Measurements from ENCODE around the gene SNRPB.
"Not testable (repeated sequence)": the region's sequence is repeated elsewhere in the genome, so short reads cannot be mapped to it uniquely, and the experiment has no call there.

DNA sequence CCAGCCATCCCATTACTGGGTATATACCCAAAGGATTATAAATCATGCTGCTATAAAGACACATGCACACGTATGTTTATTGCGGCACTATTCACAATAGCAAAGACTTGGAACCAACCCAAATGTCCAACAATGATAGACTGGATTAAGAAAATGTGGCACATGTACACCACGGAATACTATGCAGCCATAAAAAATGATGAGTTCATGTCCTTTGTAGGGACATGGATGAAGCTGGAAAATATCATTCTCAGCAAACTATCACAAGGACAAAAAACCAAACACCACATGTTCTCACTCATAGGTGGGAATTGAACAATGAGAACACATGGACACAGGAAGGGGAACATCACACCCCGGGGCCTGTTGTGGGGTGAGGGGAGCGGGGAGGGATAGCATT lies 35.8 kb upstream of the SNRPB start:
- TF ChIP-seq, protein P1, sequence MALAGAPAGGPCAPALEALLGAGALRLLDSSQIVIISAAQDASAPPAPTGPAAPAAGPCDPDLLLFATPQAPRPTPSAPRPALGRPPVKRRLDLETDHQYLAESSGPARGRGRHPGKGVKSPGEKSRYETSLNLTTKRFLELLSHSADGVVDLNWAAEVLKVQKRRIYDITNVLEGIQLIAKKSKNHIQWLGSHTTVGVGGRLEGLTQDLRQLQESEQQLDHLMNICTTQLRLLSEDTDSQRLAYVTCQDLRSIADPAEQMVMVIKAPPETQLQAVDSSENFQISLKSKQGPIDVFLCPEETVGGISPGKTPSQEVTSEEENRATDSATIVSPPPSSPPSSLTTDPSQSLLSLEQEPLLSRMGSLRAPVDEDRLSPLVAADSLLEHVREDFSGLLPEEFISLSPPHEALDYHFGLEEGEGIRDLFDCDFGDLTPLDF (CRISPR knock-in tag; IDR thresholded peaks at IDR 0.05): not testable (repeated sequence)
- TF ChIP-seq ESRRA (CRISPR knock-in tag; IDR thresholded peaks at IDR 0.05; ENCODE audit: borderline replicate concordance); PREB (CRISPR knock-in tag; IDR thresholded peaks at IDR 0.05; ENCODE audit: borderline replicate concordance); ATF3 (CRISPR knock-in tag; conservative IDR thresholded peaks at IDR 0.05); HMGA2 (CRISPR knock-in tag; IDR thresholded peaks at IDR 0.05); OVOL2 (CRISPR knock-in tag; IDR thresholded peaks at IDR 0.05; ENCODE audit: borderline replicate concordance): not testable (repeated sequence)
- TF ChIP-seq, protein P2, sequence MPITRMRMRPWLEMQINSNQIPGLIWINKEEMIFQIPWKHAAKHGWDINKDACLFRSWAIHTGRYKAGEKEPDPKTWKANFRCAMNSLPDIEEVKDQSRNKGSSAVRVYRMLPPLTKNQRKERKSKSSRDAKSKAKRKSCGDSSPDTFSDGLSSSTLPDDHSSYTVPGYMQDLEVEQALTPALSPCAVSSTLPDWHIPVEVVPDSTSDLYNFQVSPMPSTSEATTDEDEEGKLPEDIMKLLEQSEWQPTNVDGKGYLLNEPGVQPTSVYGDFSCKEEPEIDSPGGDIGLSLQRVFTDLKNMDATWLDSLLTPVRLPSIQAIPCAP (CRISPR knock-in tag; IDR thresholded peaks at IDR 0.05): not testable (repeated sequence)
- TF ChIP-seq, protein P3, sequence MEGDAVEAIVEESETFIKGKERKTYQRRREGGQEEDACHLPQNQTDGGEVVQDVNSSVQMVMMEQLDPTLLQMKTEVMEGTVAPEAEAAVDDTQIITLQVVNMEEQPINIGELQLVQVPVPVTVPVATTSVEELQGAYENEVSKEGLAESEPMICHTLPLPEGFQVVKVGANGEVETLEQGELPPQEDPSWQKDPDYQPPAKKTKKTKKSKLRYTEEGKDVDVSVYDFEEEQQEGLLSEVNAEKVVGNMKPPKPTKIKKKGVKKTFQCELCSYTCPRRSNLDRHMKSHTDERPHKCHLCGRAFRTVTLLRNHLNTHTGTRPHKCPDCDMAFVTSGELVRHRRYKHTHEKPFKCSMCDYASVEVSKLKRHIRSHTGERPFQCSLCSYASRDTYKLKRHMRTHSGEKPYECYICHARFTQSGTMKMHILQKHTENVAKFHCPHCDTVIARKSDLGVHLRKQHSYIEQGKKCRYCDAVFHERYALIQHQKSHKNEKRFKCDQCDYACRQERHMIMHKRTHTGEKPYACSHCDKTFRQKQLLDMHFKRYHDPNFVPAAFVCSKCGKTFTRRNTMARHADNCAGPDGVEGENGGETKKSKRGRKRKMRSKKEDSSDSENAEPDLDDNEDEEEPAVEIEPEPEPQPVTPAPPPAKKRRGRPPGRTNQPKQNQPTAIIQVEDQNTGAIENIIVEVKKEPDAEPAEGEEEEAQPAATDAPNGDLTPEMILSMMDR (IDR thresholded peaks at IDR 0.05): not testable (repeated sequence)
- TF ChIP-seq, protein P4, sequence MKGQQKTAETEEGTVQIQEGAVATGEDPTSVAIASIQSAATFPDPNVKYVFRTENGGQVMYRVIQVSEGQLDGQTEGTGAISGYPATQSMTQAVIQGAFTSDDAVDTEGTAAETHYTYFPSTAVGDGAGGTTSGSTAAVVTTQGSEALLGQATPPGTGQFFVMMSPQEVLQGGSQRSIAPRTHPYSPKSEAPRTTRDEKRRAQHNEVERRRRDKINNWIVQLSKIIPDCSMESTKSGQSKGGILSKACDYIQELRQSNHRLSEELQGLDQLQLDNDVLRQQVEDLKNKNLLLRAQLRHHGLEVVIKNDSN (CRISPR knock-in tag; IDR thresholded peaks at IDR 0.05): not testable (repeated sequence)
- TF ChIP-seq, protein P5, sequence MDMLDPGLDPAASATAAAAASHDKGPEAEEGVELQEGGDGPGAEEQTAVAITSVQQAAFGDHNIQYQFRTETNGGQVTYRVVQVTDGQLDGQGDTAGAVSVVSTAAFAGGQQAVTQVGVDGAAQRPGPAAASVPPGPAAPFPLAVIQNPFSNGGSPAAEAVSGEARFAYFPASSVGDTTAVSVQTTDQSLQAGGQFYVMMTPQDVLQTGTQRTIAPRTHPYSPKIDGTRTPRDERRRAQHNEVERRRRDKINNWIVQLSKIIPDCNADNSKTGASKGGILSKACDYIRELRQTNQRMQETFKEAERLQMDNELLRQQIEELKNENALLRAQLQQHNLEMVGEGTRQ (CRISPR knock-in tag; IDR thresholded peaks at IDR 0.05): not testable (repeated sequence)
